Ishikawa (cell line): ENCODE data around the gene FGFBP1.
A peak's percentile ranks its signal among the peaks of the same experiment; 100 is the strongest.

Experiments used
- CEBPB ChIP-seq: IDR thresholded peaks from 2 replicates; pipeline ENCODE4 v1.6.1; 2012
- CREB1 ChIP-seq: IDR thresholded peaks from 2 replicates; pipeline ENCODE4 v1.6.1; 2012; ENCODE audit warnings: low read depth
- EGR1 ChIP-seq: IDR thresholded peaks from 2 replicates; pipeline ENCODE4 v1.6.1; 2012
- EP300 ChIP-seq: IDR thresholded peaks from 2 replicates; pipeline ENCODE4 v1.6.1; 2012; ENCODE audit warnings: borderline replicate concordance
- FOXM1 ChIP-seq: IDR thresholded peaks from 2 replicates; pipeline ENCODE4 v1.6.1; 2012; ENCODE audit warnings: low read depth, borderline replicate concordance
- NFIC ChIP-seq: IDR thresholded peaks from 2 replicates; pipeline ENCODE4 v1.6.1; 2012
- RAD21 ChIP-seq: IDR thresholded peaks from 2 replicates; pipeline ENCODE4 v1.6.1; 2012; ENCODE audit warnings: low read depth
- TAF1 ChIP-seq: IDR thresholded peaks from 2 replicates; pipeline ENCODE4 v1.6.1; 2012; ENCODE audit warnings: low read depth, mild to moderate bottlenecking
- TCF12 ChIP-seq: IDR thresholded peaks from 2 replicates; pipeline ENCODE4 v1.6.1; 2012; ENCODE audit warnings: low read depth
- TEAD4 ChIP-seq: IDR thresholded peaks from 2 replicates; pipeline ENCODE4 v1.6.1; 2012
- YY1 ChIP-seq: IDR thresholded peaks from 2 replicates; pipeline ENCODE4 v1.6.1; 2012; ENCODE audit warnings: low read depth
- ZBTB7A ChIP-seq: IDR thresholded peaks from 2 replicates; pipeline ENCODE4 v1.6.1; 2012; ENCODE audit warnings: low read depth
- TF ChIP-seq, protein P1 (sequence below): IDR thresholded peaks from 2 replicates; pipeline ENCODE4 v1.6.1; 2012
- TF ChIP-seq, protein P2 (sequence below): IDR thresholded peaks from 2 replicates; pipeline ENCODE4 v1.6.1; 2012; ENCODE audit warnings: low read depth, mild to moderate bottlenecking
- TF ChIP-seq, protein P3 (sequence below): IDR thresholded peaks from 2 replicates; pipeline ENCODE4 v1.6.1; 2012

The FGFBP1 gene

DNA sequence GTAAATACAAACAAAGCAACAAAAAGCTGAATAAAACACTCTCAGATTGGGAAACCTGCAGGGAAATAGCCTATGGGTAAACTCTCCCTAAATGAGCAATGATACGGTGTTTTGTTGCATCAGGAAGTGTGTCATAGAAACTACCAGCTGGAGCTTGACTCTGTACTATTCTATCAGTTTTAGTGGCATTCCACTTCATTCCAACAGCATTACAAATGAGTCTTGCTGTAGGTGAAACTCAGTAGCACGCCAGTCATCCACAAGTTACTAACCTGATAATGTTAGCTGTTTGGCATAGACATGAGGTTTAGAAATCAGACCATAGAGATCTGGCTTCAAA is 24.9 kb downstream of the FGFBP1 start:
- TF ChIP-seq EGR1 (no peak), TCF12 (peak; percentile 80), TEAD4 (peak; percentile 88), CEBPB (peak; percentile 61), NFIC (peak; percentile 52; the same call in 1 of the 2 replicates), TAF1 (no peak), FOXM1 (peak; percentile 77; the same call in 1 of the 2 replicates), RAD21 (no peak), YY1 (no peak), CREB1 (no peak), EP300 (peak; percentile 91), ZBTB7A (no peak)
- TF ChIP-seq, protein P1, sequence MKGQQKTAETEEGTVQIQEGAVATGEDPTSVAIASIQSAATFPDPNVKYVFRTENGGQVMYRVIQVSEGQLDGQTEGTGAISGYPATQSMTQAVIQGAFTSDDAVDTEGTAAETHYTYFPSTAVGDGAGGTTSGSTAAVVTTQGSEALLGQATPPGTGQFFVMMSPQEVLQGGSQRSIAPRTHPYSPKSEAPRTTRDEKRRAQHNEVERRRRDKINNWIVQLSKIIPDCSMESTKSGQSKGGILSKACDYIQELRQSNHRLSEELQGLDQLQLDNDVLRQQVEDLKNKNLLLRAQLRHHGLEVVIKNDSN = no peak
- TF ChIP-seq, protein P2, sequence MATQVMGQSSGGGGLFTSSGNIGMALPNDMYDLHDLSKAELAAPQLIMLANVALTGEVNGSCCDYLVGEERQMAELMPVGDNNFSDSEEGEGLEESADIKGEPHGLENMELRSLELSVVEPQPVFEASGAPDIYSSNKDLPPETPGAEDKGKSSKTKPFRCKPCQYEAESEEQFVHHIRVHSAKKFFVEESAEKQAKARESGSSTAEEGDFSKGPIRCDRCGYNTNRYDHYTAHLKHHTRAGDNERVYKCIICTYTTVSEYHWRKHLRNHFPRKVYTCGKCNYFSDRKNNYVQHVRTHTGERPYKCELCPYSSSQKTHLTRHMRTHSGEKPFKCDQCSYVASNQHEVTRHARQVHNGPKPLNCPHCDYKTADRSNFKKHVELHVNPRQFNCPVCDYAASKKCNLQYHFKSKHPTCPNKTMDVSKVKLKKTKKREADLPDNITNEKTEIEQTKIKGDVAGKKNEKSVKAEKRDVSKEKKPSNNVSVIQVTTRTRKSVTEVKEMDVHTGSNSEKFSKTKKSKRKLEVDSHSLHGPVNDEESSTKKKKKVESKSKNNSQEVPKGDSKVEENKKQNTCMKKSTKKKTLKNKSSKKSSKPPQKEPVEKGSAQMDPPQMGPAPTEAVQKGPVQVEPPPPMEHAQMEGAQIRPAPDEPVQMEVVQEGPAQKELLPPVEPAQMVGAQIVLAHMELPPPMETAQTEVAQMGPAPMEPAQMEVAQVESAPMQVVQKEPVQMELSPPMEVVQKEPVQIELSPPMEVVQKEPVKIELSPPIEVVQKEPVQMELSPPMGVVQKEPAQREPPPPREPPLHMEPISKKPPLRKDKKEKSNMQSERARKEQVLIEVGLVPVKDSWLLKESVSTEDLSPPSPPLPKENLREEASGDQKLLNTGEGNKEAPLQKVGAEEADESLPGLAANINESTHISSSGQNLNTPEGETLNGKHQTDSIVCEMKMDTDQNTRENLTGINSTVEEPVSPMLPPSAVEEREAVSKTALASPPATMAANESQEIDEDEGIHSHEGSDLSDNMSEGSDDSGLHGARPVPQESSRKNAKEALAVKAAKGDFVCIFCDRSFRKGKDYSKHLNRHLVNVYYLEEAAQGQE = no peak
- TF ChIP-seq, protein P3, sequence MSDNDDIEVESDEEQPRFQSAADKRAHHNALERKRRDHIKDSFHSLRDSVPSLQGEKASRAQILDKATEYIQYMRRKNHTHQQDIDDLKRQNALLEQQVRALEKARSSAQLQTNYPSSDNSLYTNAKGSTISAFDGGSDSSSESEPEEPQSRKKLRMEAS = peak; percentile 37; the same call in 1 of the 2 replicates

DNA sequence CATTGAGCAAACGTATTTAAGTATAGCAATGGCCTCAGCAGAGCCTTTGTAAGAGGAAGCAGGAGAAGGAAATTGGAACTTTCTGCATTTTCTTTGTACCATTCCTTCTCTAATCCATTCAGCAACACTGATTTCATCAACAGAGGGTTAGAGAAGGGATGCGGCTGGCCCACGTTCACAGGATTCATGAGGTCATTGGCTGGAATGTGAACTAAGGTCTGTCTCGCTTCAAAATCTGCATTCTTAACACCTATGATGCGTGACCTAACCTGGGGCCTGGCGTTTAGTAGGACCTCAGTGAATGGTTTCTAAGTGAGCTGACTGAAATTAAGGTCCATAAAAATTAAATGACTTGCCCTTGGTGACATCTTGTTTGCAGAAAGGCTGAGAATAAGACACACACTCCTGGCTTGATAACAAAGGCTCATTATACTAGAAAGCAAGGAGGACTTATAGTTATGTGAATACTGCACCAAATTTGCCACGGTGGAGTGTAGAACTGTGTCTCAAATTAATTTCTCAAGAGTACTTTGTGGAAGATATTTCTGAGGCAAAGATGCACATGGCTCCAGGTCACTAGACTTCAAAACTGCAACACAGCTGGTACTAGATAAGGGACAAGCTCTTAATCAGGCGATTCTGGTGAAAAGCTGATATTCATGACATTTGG is 25.4 kb downstream of the FGFBP1 start:
- no peak for TF ChIP-seq EGR1
- no peak for TF ChIP-seq YY1
- TF ChIP-seq, protein P1 = no peak
- TF ChIP-seq, protein P3 = peak; percentile 66; the same call in 1 of the 2 replicates
- peak; percentile 86 for TF ChIP-seq TCF12
- TF ChIP-seq TEAD4 = peak; percentile 96
- TF ChIP-seq CEBPB = no peak
- peak; percentile 71; the same call in 1 of the 2 replicates for TF ChIP-seq FOXM1
- TF ChIP-seq ZBTB7A = no peak
- peak; percentile 92 for TF ChIP-seq EP300
- peak; percentile 86 for TF ChIP-seq NFIC
- no peak for TF ChIP-seq RAD21
- no peak for TF ChIP-seq TAF1
- TF ChIP-seq CREB1 = no peak
- TF ChIP-seq, protein P2 = no peak

DNA sequence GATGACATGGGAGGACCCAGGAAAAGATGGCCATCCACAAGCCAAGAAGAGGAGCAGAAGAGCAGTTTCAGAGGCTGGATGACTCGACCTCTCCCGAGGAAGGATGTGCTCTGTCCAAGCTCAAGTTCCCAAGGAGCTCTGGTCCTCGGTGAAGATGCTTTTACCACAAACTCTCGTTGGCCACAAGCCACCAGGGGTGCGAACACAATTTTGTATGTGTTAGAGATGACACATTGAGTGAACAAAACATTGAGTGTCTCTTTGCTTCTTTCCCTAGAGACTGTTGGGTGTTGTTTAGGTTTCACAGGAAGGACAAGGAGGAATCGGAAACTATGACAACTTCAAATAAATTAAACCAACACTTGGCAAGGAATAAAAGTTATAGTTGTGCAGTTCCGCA is 26.3 kb downstream of the FGFBP1 start:
- TF ChIP-seq FOXM1 (no peak), ZBTB7A (no peak), CREB1 (no peak), NFIC (no peak), EGR1 (no peak), RAD21 (no peak), TCF12 (no peak), TEAD4 (no peak), EP300 (no peak), YY1 (no peak), TAF1 (no peak), CEBPB (no peak)
- TF ChIP-seq, protein P1 = no peak
- TF ChIP-seq, protein P3 = no peak
- TF ChIP-seq, protein P2 = no peak
